NT2/D1 (cell line): ENCODE measurements around the gene HUNK.
A peak's percentile ranks its signal among the peaks of the same experiment; 100 is the strongest.

Source experiments
- DNase-seq: peaks from one replicate; pipeline ENCODE4 v3.0.0-alpha.2; 2011; ENCODE audit warnings: low read depth, low spot score
- H3K27me3 ChIP-seq: 2 replicates; pipeline ENCODE4 v1.6.0; 2011; ENCODE audit warnings: mild to moderate bottlenecking; ENCODE audit not compliant: insufficient read length, insufficient read depth
- H3K36me3 ChIP-seq: 2 replicates; pipeline ENCODE4 v1.6.1; 2011; ENCODE audit warnings: mild to moderate bottlenecking, low read length, mixed read lengths; ENCODE audit not compliant: insufficient read depth, insufficient read length
- H3K4me1 ChIP-seq: 2 replicates; pipeline ENCODE4 v1.5.1; 2011; ENCODE audit not compliant: insufficient read depth, insufficient read length
- H3K4me3 ChIP-seq: 2 replicates; pipeline ENCODE4 v1.5.1; 2011; ENCODE audit warnings: low read depth; ENCODE audit not compliant: insufficient read length
- H3K9ac ChIP-seq: 2 replicates; pipeline ENCODE4 v1.6.0; 2011; ENCODE audit warnings: low read depth; ENCODE audit not compliant: insufficient read length
- H3K9me3 ChIP-seq: 2 replicates; pipeline ENCODE4 v1.5.1; 2011; ENCODE audit warnings: mild to moderate bottlenecking, low read length; ENCODE audit not compliant: insufficient read depth
- SUZ12 ChIP-seq: IDR thresholded peaks from 2 replicates; pipeline ENCODE4 v1.6.1; 2011; ENCODE audit not compliant: insufficient read length, insufficient read depth; ENCODE audit errors: extremely low read depth
- YY1 ChIP-seq: IDR thresholded peaks from 2 replicates; pipeline ENCODE4 v1.6.1; 2011; ENCODE audit not compliant: insufficient read length, insufficient read depth
- ZNF274 ChIP-seq: IDR thresholded peaks from 2 replicates; pipeline ENCODE4 v1.6.1; 2011; ENCODE audit warnings: mild to moderate bottlenecking, low read depth, low read length

HUNK gene

GRCh38 chr21:31964692-31965091, 91.9 kb downstream of the HUNK start:
- peaks cover 15% of the 10 kb centered on the region for H3K9me3 ChIP-seq
- no peaks in the 10 kb centered on the region for H3K4me1 ChIP-seq
- H3K36me3 ChIP-seq: peaks cover 50% of the 10 kb centered on the region
- no peak for DNase-seq
- no peak overlapping the region for H3K9ac ChIP-seq
- no peak for TF ChIP-seq YY1
- TF ChIP-seq ZNF274: no peak
- no peak for TF ChIP-seq SUZ12
- no peaks in the 10 kb centered on the region for H3K27me3 ChIP-seq
- no peak overlapping the region for H3K4me3 ChIP-seq

- H3K4me1 ChIP-seq: no peaks in the 10 kb centered on the region
- no peak overlapping the region for H3K4me3 ChIP-seq
- H3K9me3 ChIP-seq: no peaks in the 10 kb centered on the region
- H3K9ac ChIP-seq: no peak overlapping the region
- TF ChIP-seq YY1 (no peak), SUZ12 (no peak), ZNF274 (no peak)
- no peaks in the 10 kb centered on the region for H3K27me3 ChIP-seq
- H3K36me3 ChIP-seq: peaks cover 52% of the 10 kb centered on the region
- DNase-seq: no peak
Measured at GRCh38 chr21:31967334-31967733, 94.5 kb downstream of the HUNK start.

- no peak for DNase-seq
- TF ChIP-seq YY1: no peak
- TF ChIP-seq ZNF274: no peak
- no peak for TF ChIP-seq SUZ12
- H3K9ac ChIP-seq: no peak overlapping the region
- H3K4me1 ChIP-seq: peaks cover 6% of the 10 kb centered on the region
- H3K9me3 ChIP-seq: no peaks in the 10 kb centered on the region
- no peaks in the 10 kb centered on the region for H3K27me3 ChIP-seq
- H3K4me3 ChIP-seq: no peak overlapping the region
- peaks cover 67% of the 10 kb centered on the region for H3K36me3 ChIP-seq
Measured at GRCh38 chr21:31972622-31973021, 99.8 kb downstream of the HUNK start.

GRCh38 chr21:31973402-31973944, 100.7 kb downstream of the HUNK start:
- Histone ChIP-seq H3K4me3 (no peak overlapping the region), H3K27me3 (no peaks in the 10 kb centered on the region), H3K4me1 (peaks cover 6% of the 10 kb centered on the region), H3K9ac (no peak overlapping the region), H3K9me3 (no peaks in the 10 kb centered on the region), H3K36me3 (peaks cover 66% of the 10 kb centered on the region)
- no peak for DNase-seq
- TF ChIP-seq SUZ12 (no peak), YY1 (no peak), ZNF274 (no peak)

- Histone ChIP-seq H3K9ac (no peak overlapping the region), H3K4me3 (no peak overlapping the region), H3K36me3 (peaks cover 56% of the 10 kb centered on the region), H3K4me1 (peaks cover 6% of the 10 kb centered on the region), H3K27me3 (no peaks in the 10 kb centered on the region), H3K9me3 (no peaks in the 10 kb centered on the region)
- TF ChIP-seq YY1 (no peak), SUZ12 (no peak), ZNF274 (no peak)
- peak; percentile 28 for DNase-seq
Measured at GRCh38 chr21:31974454-31974985, 101.7 kb downstream of the HUNK start.

- Histone ChIP-seq H3K9ac (no peak overlapping the region), H3K36me3 (peaks cover 46% of the 10 kb centered on the region), H3K4me3 (no peak overlapping the region), H3K4me1 (peaks cover 6% of the 10 kb centered on the region), H3K27me3 (no peaks in the 10 kb centered on the region), H3K9me3 (no peaks in the 10 kb centered on the region)
- TF ChIP-seq SUZ12 (no peak), ZNF274 (no peak), YY1 (no peak)
- DNase-seq: no peak
Measured at GRCh38 chr21:31975491-31975890, 102.7 kb downstream of the HUNK start.

- Histone ChIP-seq H3K4me3 (no peak overlapping the region), H3K9ac (no peak overlapping the region), H3K27me3 (no peaks in the 10 kb centered on the region), H3K4me1 (peaks cover 6% of the 10 kb centered on the region), H3K36me3 (peaks cover 35% of the 10 kb centered on the region), H3K9me3 (no peaks in the 10 kb centered on the region)
- TF ChIP-seq YY1: no peak
- DNase-seq: no peak
Measured at GRCh38 chr21:31977816-31978215, 105.0 kb downstream of the HUNK start.
